HG02840 (cell line): ENCODE data around the gene HEYL.
A peak's percentile ranks its signal among the peaks of the same experiment; 100 is the strongest.

Source experiments
- ATAC-seq: cut with Tn5 transposase; IDR thresholded peaks from one replicate; pipeline ENCODE4 v1.9.1; 2021; ENCODE audit warnings: mild to moderate bottlenecking, moderate library complexity, moderate number of reproducible peaks; ENCODE audit not compliant: unreplicated experiment, low FRiP score

The HEYL gene

GRCh38 chr1:39668111-39668510, 28.7 kb upstream of the HEYL start:
- no peak for ATAC-seq

GRCh38 chr1:39666772-39667171, 27.3 kb upstream of the HEYL start:
- ATAC-seq = peak; percentile 85

DNA sequence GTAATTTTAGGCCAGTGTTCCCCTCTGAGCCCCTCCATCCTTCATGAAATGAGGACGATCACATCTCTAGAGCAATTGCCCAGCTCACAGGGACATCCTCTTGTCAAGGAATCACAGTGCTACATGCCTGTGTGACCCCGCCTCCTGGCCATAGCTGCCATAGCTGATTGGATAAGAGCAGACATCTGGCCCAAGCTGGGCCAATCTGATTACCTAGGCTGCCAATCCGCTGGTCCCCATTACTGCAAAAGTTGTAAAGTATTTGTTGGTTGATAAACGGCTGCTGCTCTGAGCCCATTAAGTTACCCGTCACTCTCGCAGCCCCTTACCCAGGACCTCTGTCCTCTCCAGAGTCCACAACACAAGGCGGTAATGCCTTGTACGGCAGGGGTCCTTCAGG, 24.1 kb upstream of the HEYL start:
- ATAC-seq = no peak

DNA sequence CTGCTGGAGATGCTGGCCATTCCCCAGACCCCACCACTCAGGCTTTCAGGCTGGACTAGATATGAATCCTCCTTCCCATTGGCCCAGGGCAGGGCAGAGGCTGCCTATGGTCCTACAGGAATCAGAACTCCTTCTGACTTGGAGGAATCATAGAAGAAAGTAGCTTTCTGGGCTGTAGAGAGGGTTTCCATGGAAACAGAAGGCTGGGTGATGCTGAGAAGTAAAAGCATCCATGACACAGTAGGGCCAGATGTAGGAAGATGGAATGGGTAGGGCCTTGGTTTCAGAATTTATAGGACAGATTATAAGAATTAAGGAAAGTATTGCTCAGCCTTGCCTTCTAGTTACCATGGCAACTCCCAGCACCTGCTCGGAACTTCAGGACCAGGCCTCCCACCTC, 23.4 kb upstream of the HEYL start:
- ATAC-seq = no peak

DNA sequence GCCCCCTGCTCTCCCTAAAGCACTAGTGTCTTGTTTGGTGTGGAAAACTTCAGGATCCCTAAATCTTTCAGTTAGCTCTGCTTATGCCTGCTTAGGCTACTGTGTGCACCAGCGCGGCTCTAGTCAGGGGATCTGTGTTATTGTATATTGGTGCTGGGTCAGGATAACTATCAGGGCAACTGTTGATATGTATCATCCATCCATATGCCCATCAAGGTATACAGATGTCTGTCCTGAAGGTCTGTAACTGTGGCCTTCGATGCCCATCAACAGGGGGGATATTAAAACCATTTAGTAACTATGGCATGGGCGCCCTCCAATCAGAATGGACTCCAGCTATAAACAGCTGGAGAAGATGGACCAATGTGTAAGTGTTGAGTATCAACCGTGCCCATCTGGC, 20.1 kb upstream of the HEYL start:
- no peak for ATAC-seq

DNA sequence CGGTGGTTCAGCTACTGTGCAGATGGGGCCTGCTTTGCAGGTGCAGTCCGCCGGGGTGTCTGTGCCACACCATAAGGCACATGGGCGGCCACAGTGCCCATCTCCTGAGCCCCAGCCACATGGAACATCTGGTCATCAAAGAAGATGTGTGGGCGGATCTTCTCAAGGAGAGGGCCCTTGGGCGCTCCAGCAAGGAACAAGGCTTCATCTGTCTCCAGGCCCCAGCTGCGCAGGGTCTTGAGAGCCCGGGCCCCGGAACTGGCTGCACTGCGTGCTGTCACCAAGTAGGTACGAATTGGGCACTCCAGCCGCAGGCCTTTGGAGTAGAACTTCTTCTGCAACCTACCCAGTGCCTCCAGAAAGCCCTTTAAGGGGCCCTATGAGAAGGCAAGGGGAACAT, 19.7 kb upstream of the HEYL start:
- ATAC-seq = no peak

DNA sequence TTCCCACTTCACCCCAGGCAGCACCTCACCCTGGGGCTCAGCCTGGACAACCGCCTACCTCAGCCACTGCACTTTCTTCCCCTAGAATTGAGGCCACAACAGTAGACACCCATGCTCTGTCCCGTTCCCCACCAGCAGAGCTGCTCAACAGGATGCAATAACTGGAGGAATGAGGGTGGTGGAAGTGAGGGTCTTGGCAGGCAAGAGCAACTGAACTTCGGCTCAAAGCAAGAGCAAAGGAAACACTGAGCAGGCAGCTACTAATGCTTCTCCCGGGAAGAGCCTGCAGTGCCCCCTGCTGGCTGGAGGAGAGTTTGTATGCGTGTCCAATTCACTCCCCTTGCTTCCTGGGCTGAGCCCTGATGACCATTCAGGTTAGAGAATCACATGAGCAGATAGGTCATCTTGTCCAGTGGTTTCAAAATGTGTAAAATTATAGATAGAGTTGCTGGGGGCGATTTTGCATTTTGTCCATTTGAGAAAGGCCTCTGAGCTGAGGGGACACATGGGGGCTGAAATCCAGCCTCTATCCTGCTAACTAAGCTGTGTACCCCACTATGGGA, 18.6 kb upstream of the HEYL start:
- ATAC-seq = no peak

DNA sequence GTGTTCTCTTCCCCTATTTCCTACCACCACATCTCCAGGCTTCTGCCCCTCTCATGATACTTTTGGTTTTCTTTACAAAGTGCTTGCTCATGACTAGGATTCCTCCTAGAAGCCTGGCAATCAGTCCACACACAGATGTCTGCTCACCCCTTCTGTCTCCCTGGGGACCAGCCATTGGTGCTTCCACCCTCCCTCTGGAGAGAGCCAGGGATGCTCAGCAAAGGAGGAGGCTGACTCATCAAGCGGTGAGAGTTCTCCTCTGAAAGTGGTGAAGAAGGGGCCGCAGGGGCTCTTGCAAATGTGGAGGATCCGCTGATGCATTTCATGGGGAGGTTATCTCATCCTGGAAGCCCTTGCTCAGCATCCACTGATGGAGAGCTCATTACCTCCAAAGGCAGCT, 18.0 kb upstream of the HEYL start:
- ATAC-seq = no peak

GRCh38 chr1:39656391-39656790, 16.9 kb upstream of the HEYL start:
- no peak for ATAC-seq

- ATAC-seq = no peak
Measured at GRCh38 chr1:39655578-39656268, 16.3 kb upstream of the HEYL start.

DNA sequence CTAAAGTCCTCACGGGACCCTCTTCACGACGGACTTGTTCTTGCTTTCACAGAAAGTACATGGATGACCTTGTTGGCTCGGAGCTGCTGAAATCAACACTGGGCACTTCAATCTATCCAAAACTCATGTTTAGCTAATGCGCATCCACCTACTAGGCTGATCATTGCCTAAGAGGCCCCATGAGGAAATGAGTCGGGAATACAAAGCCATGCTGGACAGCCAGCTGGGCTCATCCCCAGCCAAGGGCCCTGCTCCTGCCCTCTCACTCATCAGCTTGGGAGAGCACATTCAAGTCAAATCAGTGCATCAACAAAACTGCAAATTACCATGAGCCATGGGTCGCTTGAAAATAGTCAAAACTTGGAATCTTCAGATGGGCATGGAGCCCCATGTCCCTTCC, 14.8 kb upstream of the HEYL start:
- no peak for ATAC-seq

GRCh38 chr1:39653546-39654031, 14.1 kb upstream of the HEYL start:
- no peak for ATAC-seq

DNA sequence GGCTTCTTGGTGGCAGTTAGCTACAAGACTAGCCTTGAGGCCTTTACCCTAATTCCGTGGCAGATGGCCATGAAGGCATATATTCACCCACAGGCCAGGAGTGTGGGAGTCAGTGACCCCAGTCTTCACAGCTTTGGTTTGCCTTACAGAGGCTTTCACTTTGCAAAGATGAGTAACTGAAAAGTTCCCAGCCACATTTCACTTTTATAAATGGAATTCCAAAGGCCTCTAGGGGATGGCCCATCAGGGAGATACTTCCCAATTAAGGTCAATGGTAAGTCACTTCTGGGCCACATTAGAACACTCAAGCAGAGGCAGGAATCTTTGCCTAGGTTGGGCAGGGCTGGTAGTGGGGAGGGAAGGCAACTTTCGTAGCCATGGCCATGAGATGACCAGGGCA, 13.1 kb upstream of the HEYL start:
- ATAC-seq = no peak

DNA sequence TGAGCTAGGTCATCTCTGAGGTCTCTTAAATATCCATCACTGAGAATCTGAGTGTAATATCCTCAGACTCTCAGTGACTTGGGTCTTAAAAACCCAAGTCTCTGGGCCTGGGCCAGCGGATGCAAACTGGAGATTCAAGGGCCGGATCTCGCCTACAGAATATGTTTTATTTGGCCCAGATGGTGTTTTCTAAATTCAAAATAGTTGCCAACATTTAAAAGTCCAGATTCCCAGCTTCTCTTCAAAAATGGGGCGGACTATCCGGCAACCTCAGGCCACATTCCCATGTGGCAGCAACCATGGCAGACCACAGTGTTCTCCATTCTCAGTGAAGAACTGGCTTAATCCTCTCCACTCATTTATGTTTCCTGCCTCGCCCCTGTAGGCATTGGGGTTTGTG, 12.7 kb upstream of the HEYL start:
- ATAC-seq = no peak

DNA sequence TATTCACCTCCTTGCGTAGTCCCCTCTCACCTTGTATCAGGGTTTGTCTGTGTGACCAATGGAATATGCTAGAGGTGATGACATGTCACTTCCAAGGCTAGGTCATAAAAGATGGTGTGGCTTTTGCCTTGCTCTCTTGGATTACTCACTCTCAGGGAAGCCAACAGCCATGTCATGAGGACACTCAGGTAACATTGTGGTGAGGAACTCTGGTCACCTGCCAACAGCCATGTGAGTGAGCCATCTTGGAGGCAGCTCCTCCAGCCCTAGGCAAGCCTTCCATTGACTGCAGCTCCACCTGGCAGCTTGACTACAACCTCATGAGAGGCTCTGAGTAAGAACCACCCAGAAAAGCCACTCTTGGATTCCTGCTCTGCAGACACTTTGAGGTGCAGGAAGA, 11.0 kb upstream of the HEYL start:
- no peak for ATAC-seq

DNA sequence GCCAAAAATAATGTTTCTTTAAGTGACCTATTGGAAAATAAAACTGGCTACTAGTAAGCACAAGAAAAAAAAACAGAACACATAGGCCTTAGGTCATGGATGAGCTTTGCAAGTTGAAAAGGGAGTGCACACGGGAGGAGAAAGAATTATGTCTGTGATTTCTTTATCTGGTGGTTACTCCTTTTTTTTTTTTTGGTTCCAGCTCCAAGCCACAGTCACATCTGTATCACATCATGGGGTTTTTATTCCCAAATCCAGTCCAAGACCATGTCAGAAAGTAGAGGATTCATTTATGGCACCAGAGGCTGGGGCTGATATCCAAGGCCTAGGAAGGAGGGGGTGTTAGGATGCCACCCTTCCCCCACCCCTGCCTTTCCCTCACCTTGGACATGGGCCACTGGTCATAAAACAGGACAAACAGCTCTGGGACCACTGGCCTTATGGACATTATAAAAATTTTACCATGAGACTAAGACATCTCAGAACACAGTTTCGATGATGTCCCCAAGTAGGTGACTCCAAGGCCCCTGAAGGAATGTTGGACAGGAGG, 10.3 kb upstream of the HEYL start:
- ATAC-seq = no peak

DNA sequence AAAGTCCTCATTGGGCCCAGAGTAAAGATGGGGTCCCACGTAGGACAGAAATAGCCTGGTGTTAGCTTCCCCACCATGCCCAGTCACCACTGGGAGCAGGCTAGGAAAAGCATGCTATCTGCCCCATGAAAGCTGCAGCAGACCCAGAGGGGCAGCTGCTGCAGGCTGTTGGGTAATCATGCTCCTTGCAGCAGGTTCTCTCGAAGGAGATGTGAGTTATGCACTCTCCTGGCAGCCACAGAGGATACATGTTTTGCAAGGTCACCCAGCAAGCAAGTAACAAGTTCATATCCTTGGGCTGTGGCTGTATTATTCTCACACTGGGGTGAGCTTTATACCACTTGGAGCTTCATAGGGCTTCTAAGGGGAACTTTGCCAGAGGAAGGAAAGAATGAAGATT, 9.1 kb upstream of the HEYL start:
- no peak for ATAC-seq

DNA sequence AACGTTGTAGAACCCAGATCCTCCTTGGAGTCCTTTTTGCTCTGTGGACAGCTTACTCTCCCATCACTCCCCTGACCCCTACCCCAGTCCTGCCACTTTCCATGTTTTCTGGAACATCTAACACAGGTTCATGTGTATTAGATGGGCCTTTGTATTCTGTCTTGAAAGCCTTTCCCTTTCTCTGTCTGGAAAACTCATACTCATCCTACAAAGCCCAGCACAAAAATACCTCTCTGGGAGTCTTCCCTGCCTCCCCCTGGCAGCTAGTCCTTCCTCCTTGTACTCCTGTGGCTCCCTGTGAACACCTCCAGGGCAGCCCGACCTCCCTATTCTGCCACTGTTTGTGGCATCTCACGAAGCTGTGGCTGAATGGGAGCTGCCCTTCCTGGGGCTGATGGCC, 7.8 kb upstream of the HEYL start:
- ATAC-seq = no peak

DNA sequence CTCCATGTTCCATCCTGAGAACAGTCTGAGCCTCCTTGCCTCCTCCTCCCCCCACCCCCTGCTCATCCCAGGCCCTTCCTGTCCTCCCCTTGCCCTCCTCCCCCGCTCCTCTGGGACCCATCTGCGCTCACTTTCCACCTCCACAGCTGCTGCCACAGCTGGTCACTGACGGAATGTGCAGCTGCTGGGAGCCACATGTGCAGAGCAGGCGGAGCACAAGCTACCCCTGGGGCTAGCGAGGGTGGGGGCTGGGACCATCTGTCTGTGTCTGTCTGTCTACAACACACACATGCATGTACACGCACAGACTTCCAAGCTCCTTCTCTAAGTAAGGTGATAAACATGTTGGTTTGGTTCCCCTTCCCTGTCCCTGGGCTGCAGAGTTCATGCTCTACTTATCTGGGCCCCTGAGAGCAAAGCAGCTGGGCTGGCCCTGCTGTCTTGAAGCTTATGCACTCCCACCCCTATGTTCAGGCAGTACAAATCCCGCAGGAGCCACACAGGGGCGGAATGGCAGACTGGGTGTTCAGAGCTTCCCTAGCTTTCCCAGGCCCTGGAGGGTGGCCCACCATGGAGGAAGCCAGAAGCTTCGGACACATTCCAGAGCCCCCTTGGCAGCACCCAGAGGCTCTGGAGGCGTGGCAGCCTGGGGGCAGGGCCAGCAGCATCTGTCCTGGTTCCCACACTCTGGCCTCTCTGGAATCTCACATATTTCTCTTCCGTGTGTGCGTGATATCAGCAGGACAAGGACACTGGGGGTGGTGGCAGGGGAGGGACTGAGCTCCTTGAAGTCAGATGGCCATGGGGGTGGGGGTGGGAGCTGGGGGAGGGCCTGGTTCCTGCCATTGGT, 7.0 kb upstream of the HEYL start:
- ATAC-seq = no peak

GRCh38 chr1:39645411-39646043, 6.1 kb upstream of the HEYL start:
- no peak for ATAC-seq

- ATAC-seq = no peak
Measured at GRCh38 chr1:39643705-39644104, 4.3 kb upstream of the HEYL start.
